Uterus (tissue), 4 donors: ENCODE data around the gene CLEC4F. TPM values are rescaled to one million over a fixed set of nuclear protein-coding genes. Genes with fewer than 3 reads are reported as not detected.

ENCODE experiments used
- DNase-seq, 2 donors: peaks; one replicate each; pipeline ENCODE4 v3.0.0-alpha.2; 2019 to 2020
- H3K27ac ChIP-seq, 2 donors: fragments of 200-600 bp; sonication (generic); 1 replicate in 1 of 2; 2 replicates in 1 of 2; pipeline ENCODE4 v1.5.1; 2016 to 2018
- H3K27me3 ChIP-seq, 2 donors: fragments of 200-600 bp; sonication (generic); one replicate each; pipeline ENCODE4 v1.5.1; 2018 to 2019; ENCODE audit warnings: control low read depth in 1 of 2
- H3K36me3 ChIP-seq, 2 donors: fragments of 200-600 bp; sonication (generic); one replicate each; pipeline ENCODE4 v1.5.1; 2019; ENCODE audit warnings: control low read depth in 1 of 2
- H3K4me1 ChIP-seq, 2 donors: fragments of 200-600 bp; sonication (generic); one replicate each; pipeline ENCODE4 v1.5.1; 2018 to 2019; ENCODE audit warnings: control low read depth in 1 of 2
- H3K4me3 ChIP-seq, 2 donors: fragments of 200-600 bp; sonication (generic); 1 replicate in 1 of 2; 2 replicates in 1 of 2; pipeline ENCODE4 v1.5.1; 2018 to 2019; ENCODE audit warnings: mild to moderate bottlenecking in 1 of 2
- H3K9me3 ChIP-seq, 2 donors: fragments of 200-600 bp; sonication (generic); one replicate each; pipeline ENCODE4 v1.5.1; 2019; ENCODE audit warnings: control low read depth in 1 of 2
- POLR2A ChIP-seq, 2 donors: fragments of 450-650 bp; IDR thresholded peaks; one replicate each; pipeline ENCODE4 v1.6.1; 2016; ENCODE audit warnings: antibody characterized with exemption in 2 of 2, mild to moderate bottlenecking in 1 of 2, moderate library complexity in 1 of 2
- intact Hi-C: fragments of 100-400 bp; cut with DNase I; formaldehyde crosslinking; loops from one replicate; pipeline ENCODE4 v1.15.1; 2023; ENCODE audit warnings: low total_unique reads
- total RNA-seq, 4 donors: library from RNA; depleted of rRNA in 3 of 4; stranded (reverse); fragments of >200 nt in 3 of 4; gene quantifications; one replicate each; pipeline versions ENCODE4 v1.1.0 to v1.2.4, GENCODE V29; 2014 to 2023
- TF ChIP-seq, protein P1 (sequence below), 4 experiments: fragments of 200-600 bp in 2 of 4; fragments of 450-650 bp in 2 of 4; sonication (generic) in 2 of 4; IDR thresholded peaks; one replicate each; pipeline ENCODE4 v1.5.1; 2016 to 2019; ENCODE audit warnings: antibody characterized with exemption in 4 of 4, mild to moderate bottlenecking in 2 of 4, moderate library complexity in 1 of 4
- donor health status: DM: yes; HTN: yes; CAD: no.

Gene CLEC4F
- total RNA-seq, 4 donors from 2014 or later, result 2.4 to 5.0 (median 2.6) TPM; not detected in 1

DNA sequence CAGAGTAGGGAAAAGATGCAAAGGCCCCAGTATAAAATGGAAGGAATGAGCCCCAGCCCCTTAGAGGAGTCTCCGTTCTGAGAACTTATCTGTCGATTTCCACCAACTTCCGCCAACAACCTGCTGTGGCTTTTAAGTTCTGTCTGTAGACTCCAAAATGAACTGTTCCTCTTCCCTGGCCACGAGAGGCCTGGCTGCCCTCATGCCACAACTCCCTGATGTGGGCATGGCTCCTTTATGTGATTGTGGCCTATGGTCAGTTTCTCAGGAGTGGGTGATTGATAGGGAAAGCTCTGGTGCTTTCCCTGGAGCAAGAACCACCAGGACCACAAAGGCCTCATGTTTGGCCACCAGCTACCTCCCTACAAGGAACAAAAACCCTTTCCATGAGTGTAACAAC is 34.0 kb upstream of the CLEC4F start:
- Histone ChIP-seq H3K4me3 (no peak overlapping the region), H3K27ac (no peak overlapping the region), H3K9me3 (no peaks in the 10 kb centered on the region), H3K36me3 (no peaks in the 10 kb centered on the region), H3K27me3 (no peaks in the 10 kb centered on the region), H3K4me1 (no peaks in the 10 kb centered on the region)
- intact Hi-C loops, result no loop called here
- no peak for DNase-seq
- TF ChIP-seq POLR2A (IDR thresholded peaks at IDR 0.05), result no peak
- TF ChIP-seq, protein P1, sequence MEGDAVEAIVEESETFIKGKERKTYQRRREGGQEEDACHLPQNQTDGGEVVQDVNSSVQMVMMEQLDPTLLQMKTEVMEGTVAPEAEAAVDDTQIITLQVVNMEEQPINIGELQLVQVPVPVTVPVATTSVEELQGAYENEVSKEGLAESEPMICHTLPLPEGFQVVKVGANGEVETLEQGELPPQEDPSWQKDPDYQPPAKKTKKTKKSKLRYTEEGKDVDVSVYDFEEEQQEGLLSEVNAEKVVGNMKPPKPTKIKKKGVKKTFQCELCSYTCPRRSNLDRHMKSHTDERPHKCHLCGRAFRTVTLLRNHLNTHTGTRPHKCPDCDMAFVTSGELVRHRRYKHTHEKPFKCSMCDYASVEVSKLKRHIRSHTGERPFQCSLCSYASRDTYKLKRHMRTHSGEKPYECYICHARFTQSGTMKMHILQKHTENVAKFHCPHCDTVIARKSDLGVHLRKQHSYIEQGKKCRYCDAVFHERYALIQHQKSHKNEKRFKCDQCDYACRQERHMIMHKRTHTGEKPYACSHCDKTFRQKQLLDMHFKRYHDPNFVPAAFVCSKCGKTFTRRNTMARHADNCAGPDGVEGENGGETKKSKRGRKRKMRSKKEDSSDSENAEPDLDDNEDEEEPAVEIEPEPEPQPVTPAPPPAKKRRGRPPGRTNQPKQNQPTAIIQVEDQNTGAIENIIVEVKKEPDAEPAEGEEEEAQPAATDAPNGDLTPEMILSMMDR (IDR thresholded peaks at IDR 0.05), result no peak

DNA sequence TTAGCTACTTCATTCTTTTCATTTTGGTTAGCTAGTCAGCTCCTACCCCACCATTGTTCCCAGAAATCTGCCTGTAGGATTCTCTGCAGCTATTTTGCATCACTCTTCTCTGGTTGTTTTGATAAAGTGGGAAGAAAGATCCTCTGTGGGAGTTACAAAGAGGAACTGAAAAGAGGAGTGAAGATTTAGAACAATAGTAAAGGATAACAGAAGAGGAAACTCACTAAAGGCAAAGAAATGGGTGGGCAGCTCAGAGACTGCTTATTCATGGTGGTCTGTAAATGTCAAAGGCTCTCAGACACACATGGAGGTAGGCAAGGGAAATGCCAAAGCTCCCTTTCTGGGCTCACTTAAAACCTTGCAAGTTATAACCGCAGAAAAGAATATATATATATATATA is 32.4 kb upstream of the CLEC4F start:
- no peak for DNase-seq
- Histone ChIP-seq H3K36me3 (no peaks in the 10 kb centered on the region), H3K27me3 (no peaks in the 10 kb centered on the region), H3K9me3 (no peaks in the 10 kb centered on the region), H3K4me1 (no peaks in the 10 kb centered on the region), H3K27ac (no peak overlapping the region), H3K4me3 (no peak overlapping the region)
- intact Hi-C loops, result no loop called here
- no peak for TF ChIP-seq POLR2A (IDR thresholded peaks at IDR 0.05)
- TF ChIP-seq, protein P1 (IDR thresholded peaks at IDR 0.05), result no peak

DNA sequence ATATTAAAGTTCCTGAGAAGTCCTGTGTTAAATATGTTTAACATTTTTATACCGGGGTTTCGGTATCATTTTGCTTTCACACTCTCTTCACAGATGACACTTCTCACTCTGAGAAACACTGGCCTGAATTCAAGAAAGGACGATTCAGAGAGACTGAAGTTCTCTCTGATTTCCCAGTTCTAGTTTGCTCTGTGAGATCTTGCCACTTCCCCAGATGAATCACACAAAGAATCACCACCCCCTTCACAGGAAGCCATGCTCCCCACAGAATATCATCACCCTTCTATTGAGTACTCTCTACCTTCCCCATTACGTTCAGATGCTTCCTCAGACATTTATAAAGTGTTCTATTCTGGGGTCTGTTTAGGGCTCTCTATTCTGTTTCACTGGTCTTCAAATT is 31.3 kb upstream of the CLEC4F start:
- no peaks in the 10 kb centered on the region for H3K9me3 ChIP-seq
- H3K4me3 ChIP-seq, result no peak overlapping the region
- no peaks in the 10 kb centered on the region for H3K4me1 ChIP-seq
- TF ChIP-seq, protein P1 (IDR thresholded peaks at IDR 0.05), result no peak
- no peak for TF ChIP-seq POLR2A (IDR thresholded peaks at IDR 0.05)
- H3K36me3 ChIP-seq, result no peaks in the 10 kb centered on the region
- DNase-seq, result no peak
- intact Hi-C loops, result no loop called here
- H3K27me3 ChIP-seq, result no peaks in the 10 kb centered on the region
- H3K27ac ChIP-seq, result no peak overlapping the region

DNA sequence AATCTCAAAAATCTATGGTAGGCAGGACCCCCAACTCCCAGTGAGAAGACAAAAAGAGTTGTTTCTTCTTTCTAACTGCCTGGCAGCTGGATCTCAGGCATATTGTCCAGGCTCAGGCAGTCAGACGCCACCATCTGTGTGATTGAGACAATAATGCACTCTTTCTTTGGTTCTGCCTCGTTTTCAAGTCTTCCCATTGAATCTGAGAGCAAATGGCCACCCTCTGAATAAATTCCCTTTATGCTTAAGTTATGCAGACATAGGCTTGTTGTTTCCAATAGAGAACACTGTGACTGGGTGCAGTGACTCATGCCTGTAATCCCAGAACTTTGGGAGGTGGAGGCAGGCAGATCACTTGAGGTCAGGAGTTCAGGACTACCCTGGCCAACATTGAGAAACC is 30.5 kb upstream of the CLEC4F start:
- H3K27ac ChIP-seq, result no peak overlapping the region
- DNase-seq, result no peak
- H3K4me1 ChIP-seq, result no peaks in the 10 kb centered on the region
- H3K36me3 ChIP-seq, result no peaks in the 10 kb centered on the region
- H3K4me3 ChIP-seq, result no peak overlapping the region
- no peaks in the 10 kb centered on the region for H3K9me3 ChIP-seq
- no peaks in the 10 kb centered on the region for H3K27me3 ChIP-seq
- TF ChIP-seq, protein P1 (IDR thresholded peaks at IDR 0.05), result no peak
- TF ChIP-seq POLR2A (IDR thresholded peaks at IDR 0.05), result no peak
- intact Hi-C loops, result no loop called here

DNA sequence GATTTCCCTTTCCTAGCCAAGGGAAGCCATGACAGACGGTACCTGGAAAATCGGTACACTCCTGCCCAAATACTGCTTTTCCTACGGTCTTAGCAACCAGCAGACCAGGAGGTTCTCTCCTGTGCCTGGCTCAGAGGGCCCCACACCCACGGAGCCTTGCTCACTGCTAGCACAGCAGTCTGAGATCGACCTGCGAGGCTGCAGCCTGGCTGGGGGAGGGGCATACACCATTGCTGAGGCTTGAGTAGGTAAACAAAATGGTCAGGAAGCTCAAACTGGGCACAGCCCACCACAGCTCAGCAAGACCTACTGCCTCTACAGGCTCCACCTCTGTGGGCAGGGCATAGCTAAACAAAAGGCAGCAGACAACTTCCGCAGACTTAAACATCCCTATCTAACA is 22.0 kb upstream of the CLEC4F start:
- H3K4me1 ChIP-seq, result no peaks in the 10 kb centered on the region
- DNase-seq, result no peak
- TF ChIP-seq POLR2A (IDR thresholded peaks at IDR 0.05), result no peak
- TF ChIP-seq, protein P1 (IDR thresholded peaks at IDR 0.05), result no peak
- H3K27ac ChIP-seq, result no peak overlapping the region
- intact Hi-C loops, result no loop called here
- H3K4me3 ChIP-seq, result no peak overlapping the region
- no peaks in the 10 kb centered on the region for H3K9me3 ChIP-seq
- no peaks in the 10 kb centered on the region for H3K27me3 ChIP-seq
- no peaks in the 10 kb centered on the region for H3K36me3 ChIP-seq
